Limb (tissue), 2 donors: ENCODE data around the gene FHOD3.

Source experiments
- DNase-seq, 2 donors: peaks; one replicate each; pipeline ENCODE4 v3.0.0-alpha.2; 2016; ENCODE audit errors: extremely low spot score in 2 of 2

The FHOD3 gene

GRCh38 chr18:36655930-36656329 lies 358.4 kb downstream of the FHOD3 start:
- DNase-seq, result no peak

- no peak for DNase-seq
These were observed 361.1 kb downstream of the FHOD3 start for GRCh38 chr18:36658611-36659010.

GRCh38 chr18:36660311-36660710 lies 362.8 kb downstream of the FHOD3 start:
- no peak for DNase-seq

GRCh38 chr18:36661999-36662398 lies 364.5 kb downstream of the FHOD3 start:
- DNase-seq, result no peak

GRCh38 chr18:36663312-36663711 lies 365.8 kb downstream of the FHOD3 start:
- no peak for DNase-seq

GRCh38 chr18:36665952-36666351 lies 368.4 kb downstream of the FHOD3 start:
- DNase-seq, result no peak

- DNase-seq, result no peak
These were observed 370.3 kb downstream of the FHOD3 start for GRCh38 chr18:36667811-36668210.

GRCh38 chr18:36668349-36668748 lies 370.8 kb downstream of the FHOD3 start:
- DNase-seq, result no peak

- no peak for DNase-seq
These were observed 375.2 kb downstream of the FHOD3 start for GRCh38 chr18:36672437-36673344.

GRCh38 chr18:36673452-36673851 lies 375.9 kb downstream of the FHOD3 start:
- no peak for DNase-seq

- no peak for DNase-seq
These were observed 377.6 kb downstream of the FHOD3 start for GRCh38 chr18:36675076-36675475.

GRCh38 chr18:36675542-36675941 lies 378.0 kb downstream of the FHOD3 start:
- no peak for DNase-seq

GRCh38 chr18:36676629-36677028 lies 379.1 kb downstream of the FHOD3 start:
- DNase-seq, result no peak

GRCh38 chr18:36680042-36680441 lies 382.5 kb downstream of the FHOD3 start:
- DNase-seq, result no peak

- no peak for DNase-seq
These were observed 388.1 kb downstream of the FHOD3 start for GRCh38 chr18:36685580-36685979.

GRCh38 chr18:36688020-36688965 lies 390.8 kb downstream of the FHOD3 start:
- DNase-seq, result peak; percentile 72 to 78

GRCh38 chr18:36692371-36692770 lies 394.9 kb downstream of the FHOD3 start:
- DNase-seq, result peak in 1 of 2 donors; percentile 82

GRCh38 chr18:36692921-36693332 lies 395.4 kb downstream of the FHOD3 start:
- DNase-seq, result no peak

- DNase-seq, result no peak
These were observed 396.6 kb downstream of the FHOD3 start for GRCh38 chr18:36693931-36694620.

- no peak for DNase-seq
These were observed 398.3 kb downstream of the FHOD3 start for GRCh38 chr18:36695806-36696205.

- no peak for DNase-seq
These were observed 400.4 kb downstream of the FHOD3 start for GRCh38 chr18:36697905-36698304.

GRCh38 chr18:36700955-36701354 lies 403.4 kb downstream of the FHOD3 start:
- DNase-seq, result no peak
